K562 (cell line): ENCODE measurements around the gene NDP. TPM values are rescaled to one million over a fixed set of nuclear protein-coding genes. Genes with fewer than 3 reads are reported as not detected.

Experiments used
- CHD1 ChIP-seq: fragments of 200-600 bp; sonication (generic); IDR thresholded peaks from one replicate; pipeline ENCODE4 v1.6.1; 2012; ENCODE audit warnings: mild to moderate bottlenecking, moderate library complexity, low read length, inconsistent platforms
- CLOCK ChIP-seq: fragments of 250-450 bp; sonication (Bioruptor Pico); IDR thresholded peaks from 2 replicates; pipeline ENCODE4 v1.4.0; 2020; ENCODE audit warnings: mild to moderate bottlenecking, moderate library complexity, borderline replicate concordance
- IRF1 ChIP-seq: sonication (generic); formaldehyde crosslinking; IDR thresholded peaks from 2 replicates; pipeline ENCODE4 v1.8.0; 2022; ENCODE audit warnings: missing genetic modification reagents, mild to moderate bottlenecking, borderline replicate concordance
- MGA ChIP-seq: fragments of 450-650 bp; IDR thresholded peaks from 2 replicates; pipeline ENCODE4 v1.6.1; 2016; ENCODE audit warnings: mild to moderate bottlenecking, moderate library complexity
- YY1 ChIP-seq, 3 experiments: IDR thresholded peaks; 2 replicates each; pipeline ENCODE4 v1.6.1; 2011; ENCODE audit warnings: low read length in 2 of 3, mild to moderate bottlenecking in 2 of 3, moderate library complexity in 2 of 3, borderline replicate concordance in 1 of 3, control low read depth in 1 of 3, low read depth in 1 of 3; ENCODE audit not compliant: insufficient read depth in 3 of 3, insufficient replicate concordance in 2 of 3, control insufficient read depth in 1 of 3, insufficient read length in 1 of 3; ENCODE audit errors: extremely low read depth in 1 of 3
- ZBTB34 ChIP-seq: fragments of 250-450 bp; sonication (Bioruptor Pico); IDR thresholded peaks from 2 replicates; pipeline ENCODE4 v1.8.0; 2021; ENCODE audit warnings: mild to moderate bottlenecking, moderate library complexity
- ZFP36 ChIP-seq: fragments of 150-350 bp; IDR thresholded peaks from 2 replicates; pipeline ENCODE4 v1.6.1; 2018; ENCODE audit warnings: low read length, low read depth; ENCODE audit not compliant: partially characterized antibody
- ZNF354B ChIP-seq: fragments of 250-450 bp; sonication (Bioruptor Pico); IDR thresholded peaks from 2 replicates; pipeline ENCODE4 v1.4.0; 2020
- polyA plus RNA-seq, 8 experiments: library from polyadenylated mRNA; depleted of rRNA in 4 of 8; stranded (reverse) in 5 of 8; unstranded in 3 of 8; fragments of >200 nt; fragmentation: Nextera tagmentation in 2 of 8; fragmentation: Illumina TruSeq in 1 of 8; extraction: Ambion mirVana in 2 of 8; extraction: Trizol in 1 of 8; gene quantifications; 2 replicates each; pipeline versions ENCODE4 v1.2.1 to v1.2.3, GENCODE V29; 2011 to 2014; ENCODE audit warnings: inconsistent platforms in 1 of 8, missing spikeins in 1 of 8
- total RNA-seq, 7 experiments: library from RNA; depleted of rRNA in 6 of 7; stranded (reverse); fragments of >200 nt in 6 of 7; fragmentation: Illumina TruSeq in 2 of 7; extraction: Trizol in 2 of 7; gene quantifications; 2 replicates each; pipeline versions ENCODE4 v1.2.1 to v1.2.3, GENCODE V29; 2011 to 2021; ENCODE audit warnings: low replicate concordance in 1 of 7

The NDP gene
- total and polyA plus RNA-seq, 9 of the 15 experiments (the other 6 are each of a cell fraction or from before 2014, with no cell fraction given): not detected

- TF ChIP-seq MGA: no peak
- TF ChIP-seq YY1 (IDR thresholded peaks at IDR 0.05; ENCODE audit: borderline replicate concordance in 1 of 3, control insufficient read depth in 1 of 3, extremely low read depth in 1 of 3, insufficient read depth in 3 of 3, insufficient read length in 1 of 3, insufficient replicate concordance in 2 of 3, low read depth in 1 of 3, low read length in 2 of 3): no peak
- TF ChIP-seq ZBTB34 (CRISPR knock-in tag): no peak
- TF ChIP-seq ZNF354B: no peak
- TF ChIP-seq CHD1: no peak
- no peak for TF ChIP-seq IRF1 (CRISPR knock-in tag)
- TF ChIP-seq CLOCK: no peak
- no peak for TF ChIP-seq ZFP36
These were observed 898 bp upstream of the NDP start (continued) for GRCh38 chrX:43974100-43974475.
